CMK (cell line): ENCODE results near the gene LMAN2.
"Not testable (repeated sequence)": the region's sequence is repeated elsewhere in the genome, so short reads cannot be mapped to it uniquely, and the experiment has no call there.

Experiments
- DNase-seq: peaks from one replicate; pipeline ENCODE4 v3.0.0-alpha.2; 2010; ENCODE audit warnings: low read depth

Gene LMAN2

DNA sequence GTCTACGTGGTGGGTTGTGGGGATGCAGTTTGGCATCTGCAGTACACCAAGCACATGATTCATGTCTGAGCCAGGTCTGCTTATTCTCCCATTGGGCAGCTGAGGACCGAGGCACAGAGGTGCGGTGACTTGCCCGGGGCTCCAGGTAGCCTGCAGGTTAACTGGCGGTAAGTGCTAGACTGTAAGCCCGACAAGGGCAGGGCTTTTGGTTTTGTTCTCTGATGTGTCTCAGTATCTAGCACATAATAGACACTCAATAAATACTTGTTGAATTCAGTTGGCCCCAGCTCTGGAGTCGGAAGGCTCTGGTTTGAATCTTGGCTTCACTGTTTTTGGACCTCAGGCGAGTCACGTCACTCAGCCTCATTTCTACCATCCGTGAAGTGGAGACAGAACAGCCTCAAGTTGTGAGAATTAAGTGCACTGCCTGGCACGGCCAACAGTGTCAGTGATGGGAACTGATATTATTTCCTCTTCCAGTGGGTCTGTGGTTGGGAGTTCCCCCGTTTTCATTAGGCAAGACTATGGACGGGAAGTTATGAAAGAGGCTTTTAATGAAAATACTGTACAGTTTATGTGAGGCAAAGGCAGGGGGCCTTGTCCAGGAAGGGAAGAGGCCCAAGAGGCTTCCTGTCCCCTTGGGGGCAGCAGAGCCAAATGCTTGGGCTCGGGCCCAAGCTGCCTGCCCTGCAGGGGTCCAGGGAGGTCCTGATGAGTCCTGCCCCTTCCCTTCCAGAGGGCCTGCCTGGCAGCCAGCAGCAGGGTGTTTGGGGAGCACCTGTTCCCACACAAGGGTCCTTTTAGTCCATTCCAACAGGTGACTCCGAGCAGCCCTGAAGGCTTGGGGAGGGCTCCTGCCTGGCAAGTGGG lies 44.6 kb downstream of the LMAN2 start:
- DNase-seq: no peak

DNA sequence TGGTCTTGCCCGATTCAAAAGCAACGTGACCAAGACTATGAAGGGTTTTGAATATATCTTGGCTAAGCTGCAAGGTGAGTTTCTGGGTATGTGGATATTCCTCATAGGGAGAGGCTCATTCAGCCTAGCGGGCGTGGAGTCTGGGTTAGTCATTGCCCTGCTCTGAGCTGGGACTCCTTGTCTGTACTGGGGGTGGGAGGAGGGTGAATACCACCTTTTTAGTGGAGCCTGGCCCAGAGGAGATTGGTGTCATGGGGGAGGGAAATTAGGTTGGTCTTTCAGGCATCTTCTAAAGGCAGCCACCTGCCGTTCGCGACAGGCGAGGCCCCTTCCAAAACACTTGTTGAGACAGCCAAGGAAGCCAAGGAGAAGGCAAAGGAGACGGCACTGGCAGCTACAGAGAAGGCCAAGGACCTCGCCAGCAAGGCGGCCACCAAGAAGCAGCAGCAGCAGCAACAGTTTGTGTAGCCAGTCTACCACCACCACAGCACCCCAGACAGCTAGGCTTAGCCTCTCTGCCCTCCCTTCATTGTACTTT lies 45.3 kb downstream of the LMAN2 start:
- DNase-seq: not testable (repeated sequence)

DNA sequence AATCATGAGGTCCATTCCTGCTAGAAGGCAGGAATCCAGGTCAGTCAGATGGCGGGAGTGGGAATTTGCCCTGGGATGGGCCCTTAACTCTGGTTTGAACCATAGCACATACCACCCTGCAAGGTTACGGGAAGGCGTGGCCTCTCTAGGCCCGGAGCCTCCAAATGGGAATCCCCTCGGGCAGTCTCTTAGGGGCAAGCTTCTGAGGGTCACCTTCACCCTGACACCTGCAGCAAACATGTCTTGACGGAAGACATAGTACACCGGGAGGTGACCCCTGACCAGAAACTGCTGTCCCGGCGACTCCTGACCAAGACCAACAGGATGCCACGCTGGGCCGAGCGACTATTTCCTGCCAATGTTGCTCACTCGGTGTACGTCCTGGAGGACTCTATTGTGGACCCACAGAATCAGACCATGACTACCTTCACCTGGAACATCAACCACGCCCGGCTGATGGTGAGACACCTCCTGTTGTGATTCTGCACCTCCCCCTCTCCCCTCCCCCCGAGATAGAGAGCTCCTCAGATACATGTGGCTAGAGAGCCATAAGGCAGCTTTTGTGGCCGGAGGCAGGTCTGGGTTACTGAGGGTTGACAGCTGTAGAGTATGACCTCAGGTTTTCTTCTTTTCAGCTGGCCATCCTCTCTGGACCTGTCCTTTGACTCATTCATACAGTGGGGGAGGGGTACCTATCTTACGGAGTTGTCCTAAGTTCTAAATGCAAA lies 46.9 kb downstream of the LMAN2 start:
- no peak for DNase-seq

DNA sequence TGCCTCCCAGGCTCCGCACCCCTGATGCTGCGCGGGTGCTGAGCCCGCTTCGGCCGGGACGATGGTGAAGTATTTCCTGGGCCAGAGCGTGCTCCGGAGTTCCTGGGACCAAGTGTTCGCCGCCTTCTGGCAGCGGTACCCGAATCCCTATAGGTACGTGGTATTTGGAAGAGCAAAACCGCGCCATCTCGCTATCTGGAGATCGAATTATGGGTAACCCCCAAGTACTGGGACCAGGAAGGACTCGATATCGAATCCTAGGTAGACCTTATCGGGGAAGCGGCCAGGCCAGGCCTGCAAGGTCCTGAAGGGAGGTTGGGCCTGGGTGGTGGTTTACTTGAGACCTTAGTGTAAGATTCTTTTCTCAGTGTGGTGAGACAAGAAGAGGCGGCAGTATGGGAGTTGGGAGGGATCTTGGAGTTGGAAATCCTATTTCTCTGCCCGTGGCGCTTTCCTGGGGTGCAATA lies 47.5 kb downstream of the LMAN2 start:
- DNase-seq: no peak

DNA sequence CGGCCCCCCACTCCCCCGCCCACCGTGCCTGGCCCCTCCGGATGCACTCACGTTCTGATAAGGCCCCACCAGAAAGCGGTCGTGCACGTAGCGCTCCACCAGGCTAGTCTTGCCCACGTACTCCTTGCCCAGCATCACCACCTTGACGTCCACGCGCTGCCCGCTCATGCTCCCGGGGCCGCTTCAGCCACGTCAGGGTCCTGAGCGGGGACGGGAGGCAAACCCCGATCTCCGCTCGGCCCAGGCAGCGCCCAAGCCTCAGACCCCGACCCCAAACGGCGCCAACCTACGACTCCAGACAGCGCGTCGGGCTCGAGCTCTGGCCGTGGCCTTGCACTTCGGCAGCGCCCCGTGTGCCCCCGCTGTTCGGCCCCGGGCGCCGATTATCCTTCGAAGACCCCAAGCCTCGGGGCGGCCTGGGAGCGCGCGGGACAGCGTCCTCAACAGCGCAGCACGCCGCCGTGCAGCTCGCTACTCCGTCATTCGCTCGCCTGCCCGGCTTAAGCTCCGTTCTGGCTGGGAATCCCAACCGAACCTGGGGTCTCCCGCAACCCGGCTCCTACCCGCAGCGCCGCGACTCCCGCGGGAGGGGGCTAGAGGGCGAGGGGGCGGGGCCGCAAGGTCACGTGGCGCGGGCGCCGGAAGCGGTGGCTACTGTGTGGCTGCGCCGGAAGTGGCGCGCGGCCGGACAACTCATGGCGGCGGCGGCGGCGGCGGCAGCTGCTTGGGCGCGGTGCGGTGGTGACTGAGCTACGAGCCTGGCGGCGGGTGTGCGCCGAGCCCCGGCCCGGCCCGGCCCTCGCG lies 48.1 kb downstream of the LMAN2 start, which contains the start of the genes PRELID1 and RAB24:
TSS of gene PRELID1 (plus strand) at position 679 of the 804 bp plus-strand sequence. CDS start 187 bp downstream, outside the sequence.
TSS of gene RAB24 (minus strand) at position 599 of the 804 bp plus-strand sequence. CDS start at position 168, 431 bp downstream.
- no peak for DNase-seq

DNA sequence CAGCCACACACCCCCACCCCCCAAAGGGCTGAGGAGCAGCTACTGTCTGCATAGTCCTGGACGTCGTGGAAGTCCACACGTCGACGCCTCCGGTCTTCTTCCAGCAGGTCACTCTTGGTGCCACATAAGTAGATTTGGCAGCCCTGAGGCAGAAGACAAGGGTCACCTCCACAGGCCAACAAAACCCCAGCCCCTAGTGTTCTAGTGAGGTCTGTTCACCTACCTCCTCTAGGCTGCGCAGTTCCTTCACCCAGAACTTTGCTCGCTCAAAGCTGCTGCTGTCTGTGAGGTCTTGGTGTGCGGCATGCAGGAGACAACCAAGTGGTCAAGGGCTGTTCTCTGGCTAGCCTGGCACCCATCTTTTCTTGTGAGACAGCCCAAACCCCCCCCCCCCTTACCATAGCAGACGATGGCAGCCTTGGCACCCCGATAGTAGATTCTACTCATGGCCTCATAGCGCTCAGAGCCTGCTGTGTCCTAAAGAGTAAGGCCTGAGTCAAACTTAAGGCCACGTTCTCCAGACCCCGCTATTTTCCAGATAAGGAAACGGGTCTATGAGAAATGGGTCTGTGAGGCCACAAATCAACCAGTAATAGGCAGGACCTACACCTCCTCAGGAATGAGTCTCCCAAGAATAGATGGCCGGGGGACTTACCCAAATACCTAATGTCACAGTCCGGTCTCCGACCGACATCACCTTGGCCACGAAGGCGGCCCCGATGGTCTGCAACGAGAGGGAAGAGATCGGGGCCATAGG lies 48.9 kb downstream of the LMAN2 start:
- no peak for DNase-seq

DNA sequence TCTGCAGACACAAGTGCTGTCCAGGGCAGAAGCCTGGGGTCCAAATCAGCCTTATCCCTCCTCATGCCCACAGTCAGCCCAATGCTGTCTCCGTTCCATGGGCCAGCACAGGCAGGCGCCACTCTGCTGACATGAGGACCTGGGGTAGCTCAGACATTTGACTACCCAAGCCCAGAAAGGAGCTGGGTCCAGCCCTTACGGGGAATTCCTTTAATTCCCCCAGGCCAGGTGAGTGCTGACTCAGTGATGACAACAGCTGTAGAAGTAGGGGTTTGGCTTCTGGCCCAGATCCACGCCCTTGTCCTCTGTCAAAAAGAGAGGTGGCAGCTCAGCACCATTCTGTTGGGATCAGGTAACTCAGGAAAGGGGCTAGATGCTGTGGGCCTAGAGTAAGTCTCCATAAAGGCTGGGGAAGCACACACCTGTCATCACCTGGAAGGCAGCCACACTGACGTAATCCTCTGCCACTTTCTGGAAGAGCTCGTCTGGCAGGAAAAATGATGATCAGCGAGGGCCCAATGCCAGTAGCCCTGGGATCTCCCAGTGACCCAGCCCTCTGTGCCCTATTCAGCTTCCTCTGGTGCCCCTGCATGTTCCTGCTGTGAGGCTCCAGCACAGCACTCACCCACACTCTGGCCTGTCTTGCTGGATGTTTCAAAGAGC lies 49.8 kb downstream of the LMAN2 start:
- DNase-seq: no peak

DNA sequence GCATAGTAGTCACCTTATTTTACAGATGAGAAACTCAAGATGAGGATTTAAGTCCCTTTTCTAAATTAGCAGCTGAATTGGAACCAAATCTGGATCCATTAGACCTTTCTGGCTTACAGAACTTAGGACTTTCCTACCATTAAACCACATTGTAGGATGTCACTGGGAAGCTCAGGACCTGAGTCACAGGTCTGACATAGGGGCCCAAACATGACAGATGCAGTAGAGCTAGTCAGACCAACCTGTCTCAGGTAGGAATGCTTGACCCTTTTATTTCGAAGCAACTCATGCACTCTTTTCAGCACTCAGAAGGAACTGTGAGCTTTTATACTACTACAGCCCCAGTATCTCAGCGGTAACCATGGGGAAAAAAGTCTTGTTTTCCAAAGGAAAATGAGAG lies 50.5 kb downstream of the LMAN2 start:
- no peak for DNase-seq

DNA sequence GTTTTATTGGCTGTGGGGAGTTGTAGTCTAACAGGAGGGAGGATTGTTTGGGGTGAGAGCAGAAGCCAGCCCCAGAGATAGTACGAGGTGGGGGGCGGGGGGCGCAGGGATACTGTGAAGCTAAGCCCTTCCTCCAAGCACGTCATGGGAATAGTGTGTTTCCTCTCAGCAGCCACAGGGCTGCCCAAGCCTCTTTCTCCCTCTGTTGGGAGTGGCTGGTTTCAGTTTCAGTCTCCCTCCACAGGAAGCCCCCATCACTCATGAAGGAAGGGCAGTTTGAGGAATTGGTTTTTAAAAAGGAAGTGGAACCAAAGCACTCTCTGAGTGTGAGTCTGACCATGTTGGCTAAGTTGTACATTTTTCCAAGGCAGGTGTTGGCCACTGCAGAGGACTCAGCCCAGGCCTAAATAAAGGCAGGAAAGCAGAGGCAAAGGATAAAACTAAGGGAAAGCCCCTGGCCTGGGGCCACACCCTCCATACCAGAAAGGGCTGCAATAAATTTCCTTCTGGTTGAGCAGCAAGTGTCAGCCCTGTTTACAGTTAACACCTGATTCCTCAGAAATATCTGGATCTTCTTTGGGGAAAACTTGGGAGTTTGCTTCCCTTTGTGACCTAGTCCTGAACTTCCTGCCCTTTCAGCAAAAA lies 51.1 kb downstream of the LMAN2 start:
- peak; percentile 76 for DNase-seq

DNA sequence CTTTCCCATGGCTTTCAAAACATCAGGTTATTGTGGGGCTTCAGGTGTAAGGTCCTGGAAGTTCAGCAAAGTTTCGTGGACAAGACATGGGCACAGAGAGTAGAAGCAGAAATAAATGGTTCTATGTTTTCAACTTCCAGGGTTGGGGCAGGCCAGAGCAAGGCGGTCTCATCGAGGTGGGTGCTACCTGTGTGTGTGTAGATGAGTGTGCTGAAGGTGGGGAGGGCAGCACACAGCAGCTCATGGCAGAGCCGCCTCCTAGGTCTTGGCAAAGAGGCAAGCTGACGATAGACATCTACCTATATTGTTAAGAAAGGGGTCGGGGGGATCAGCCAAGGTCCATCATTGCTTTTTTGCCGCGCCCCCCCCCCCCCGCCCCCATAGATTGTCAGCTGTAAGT lies 51.8 kb downstream of the LMAN2 start:
- DNase-seq: no peak

DNA sequence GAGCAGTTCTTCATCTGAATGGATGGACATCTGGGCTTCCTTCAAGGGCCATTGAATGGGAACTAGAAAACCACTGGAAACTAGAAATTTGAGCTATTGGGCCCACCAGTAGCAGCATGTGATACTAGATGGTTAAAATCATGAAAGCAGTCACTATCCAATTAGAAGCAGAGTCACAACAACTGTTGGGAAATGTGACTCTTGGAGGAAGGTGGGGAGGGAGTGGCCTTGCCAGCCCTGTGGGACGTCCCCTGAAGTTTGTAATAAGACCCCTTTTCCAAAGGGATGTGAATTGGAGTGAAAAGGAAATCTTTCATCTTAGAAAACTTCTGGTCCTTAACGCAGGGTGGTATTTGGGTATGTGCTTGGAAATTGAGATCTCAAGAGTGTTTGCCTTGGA lies 53.5 kb downstream of the LMAN2 start:
- no peak for DNase-seq

DNA sequence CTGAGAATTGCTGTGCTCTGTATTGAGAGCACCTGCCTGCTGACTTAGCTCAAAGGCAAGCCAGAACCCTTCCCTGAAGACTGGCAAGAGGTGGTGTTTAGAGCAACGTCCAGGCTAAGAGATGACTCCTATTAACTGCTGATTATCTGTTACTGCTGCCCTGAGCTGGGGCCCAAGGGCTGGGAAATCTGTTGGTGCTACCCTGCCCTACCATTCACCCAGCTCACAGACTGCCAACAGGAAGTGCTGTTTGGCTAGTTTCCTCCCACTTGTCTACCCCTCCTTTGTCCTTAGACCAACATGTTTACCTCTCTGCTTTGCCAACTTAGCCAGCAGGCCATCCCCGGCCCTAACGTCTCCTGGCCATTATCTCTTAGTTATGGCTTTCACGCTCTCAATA lies 54.9 kb downstream of the LMAN2 start:
- DNase-seq: no peak

DNA sequence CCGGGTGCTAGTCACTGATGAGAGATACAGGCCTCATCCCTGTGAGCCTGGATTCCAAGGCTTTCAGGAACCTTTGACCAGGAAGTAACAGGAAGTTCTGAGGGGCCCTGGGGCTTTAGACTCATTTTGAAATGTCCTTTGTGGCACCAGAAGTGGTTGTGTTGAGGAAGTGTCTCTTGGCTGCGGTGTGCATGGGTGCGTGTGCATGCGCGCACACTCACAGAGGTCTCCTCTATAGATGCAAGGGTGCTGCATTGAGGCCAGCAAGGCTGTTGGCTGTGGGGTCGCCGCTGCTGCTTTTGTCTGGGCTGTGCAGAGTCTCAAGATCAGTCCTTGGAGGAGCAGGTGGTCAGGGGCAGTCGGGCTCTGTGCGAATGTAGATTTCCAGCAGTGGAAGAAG lies 55.5 kb downstream of the LMAN2 start:
- no peak for DNase-seq

DNA sequence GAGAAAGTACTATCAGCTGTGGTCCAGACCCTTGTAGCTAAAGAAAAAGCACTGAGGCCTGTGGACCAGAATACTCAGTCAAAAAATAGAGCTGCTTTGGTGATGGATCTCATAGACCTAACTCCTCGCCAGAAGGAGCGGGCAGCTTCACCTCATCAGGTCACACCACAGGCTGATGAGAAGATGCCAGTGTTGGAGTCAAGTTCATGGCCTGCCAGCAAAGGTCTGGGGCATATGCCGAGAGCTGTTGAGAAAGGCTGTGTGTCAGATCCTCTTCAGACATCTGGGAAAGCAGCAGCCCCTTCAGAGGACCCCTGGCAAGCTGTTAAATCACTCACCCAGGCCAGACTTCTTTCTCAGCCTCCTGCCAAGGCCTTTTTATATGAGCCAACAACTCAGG lies 56.8 kb downstream of the LMAN2 start:
- DNase-seq: no peak

DNA sequence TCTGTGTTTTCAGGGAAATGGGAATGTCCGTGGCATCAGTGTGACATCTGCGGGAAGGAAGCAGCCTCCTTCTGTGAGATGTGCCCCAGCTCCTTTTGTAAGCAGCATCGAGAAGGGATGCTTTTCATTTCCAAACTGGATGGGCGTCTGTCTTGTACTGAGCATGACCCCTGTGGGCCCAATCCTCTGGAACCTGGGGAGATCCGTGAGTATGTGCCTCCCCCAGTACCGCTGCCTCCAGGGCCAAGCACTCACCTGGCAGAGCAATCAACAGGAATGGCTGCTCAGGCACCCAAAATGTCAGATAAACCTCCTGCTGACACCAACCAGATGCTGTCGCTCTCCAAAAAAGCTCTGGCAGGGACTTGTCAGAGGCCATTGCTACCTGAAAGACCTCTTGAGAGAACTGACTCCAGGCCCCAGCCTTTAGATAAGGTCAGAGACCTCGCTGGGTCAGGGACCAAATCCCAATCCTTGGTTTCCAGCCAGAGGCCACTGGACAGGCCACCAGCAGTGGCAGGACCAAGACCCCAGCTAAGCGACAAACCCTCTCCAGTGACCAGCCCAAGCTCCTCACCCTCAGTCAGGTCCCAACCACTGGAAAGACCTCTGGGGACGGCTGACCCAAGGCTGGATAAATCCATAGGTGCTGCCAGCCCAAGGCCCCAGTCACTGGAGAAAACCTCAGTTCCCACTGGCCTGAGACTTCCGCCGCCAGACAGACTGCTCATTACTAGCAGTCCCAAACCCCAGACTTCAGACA lies 57.5 kb downstream of the LMAN2 start:
- DNase-seq: no peak

DNA sequence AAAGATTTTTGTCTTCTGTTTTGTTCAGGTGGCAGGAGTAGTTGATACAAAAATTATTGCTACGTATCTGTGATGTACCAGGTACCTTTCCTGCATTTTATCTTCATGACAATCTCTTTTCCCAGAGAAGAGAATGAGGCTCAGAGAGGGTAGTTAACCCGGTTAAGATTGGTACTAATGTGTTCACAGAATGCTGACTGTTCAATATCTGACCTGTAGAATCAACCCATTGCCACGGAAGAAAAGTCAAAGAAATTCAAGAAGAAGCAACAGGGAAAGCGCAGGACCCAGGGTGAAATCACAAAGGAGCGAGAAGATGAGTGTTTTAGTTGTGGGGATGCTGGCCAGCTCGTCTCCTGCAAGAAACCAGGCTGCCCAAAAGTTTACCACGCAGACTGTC lies 59.7 kb downstream of the LMAN2 start:
- no peak for DNase-seq

DNA sequence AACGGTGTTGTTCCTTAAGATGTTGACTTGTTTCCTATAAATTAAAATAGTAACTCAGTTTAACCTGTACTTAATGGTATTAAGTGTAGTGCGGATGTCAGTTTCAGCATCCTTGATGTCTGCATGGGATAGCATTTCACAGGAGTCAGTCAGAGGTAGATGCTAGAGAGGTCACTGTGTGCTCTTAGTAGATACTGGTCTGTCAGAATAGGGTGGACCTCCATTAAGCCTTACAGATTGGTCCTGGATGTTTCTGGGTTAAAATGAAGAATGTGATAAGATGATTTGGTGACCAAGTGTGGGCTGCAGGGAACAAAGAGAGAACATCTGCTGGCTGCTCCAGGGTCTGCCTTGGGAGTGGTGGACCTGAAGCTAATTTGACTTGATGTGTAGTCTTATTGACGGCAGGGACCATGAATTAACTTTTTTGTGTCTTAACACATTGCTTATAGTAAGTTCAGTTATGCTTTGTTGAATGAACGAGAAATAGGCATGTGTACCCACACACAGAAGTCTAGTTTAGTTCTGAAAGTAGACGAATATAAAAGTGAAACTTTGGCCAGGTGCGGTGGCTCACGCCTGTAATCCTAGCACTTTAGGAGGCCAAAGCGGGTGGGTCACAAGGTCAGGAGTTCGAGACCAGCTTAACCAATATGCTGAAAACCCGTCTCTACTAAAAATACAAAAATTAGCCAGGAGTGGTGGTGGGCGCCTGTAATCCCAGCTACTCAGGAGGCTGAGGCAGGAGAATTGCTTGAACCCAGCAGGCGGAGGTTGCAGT lies 60.5 kb downstream of the LMAN2 start:
- no peak for DNase-seq

DNA sequence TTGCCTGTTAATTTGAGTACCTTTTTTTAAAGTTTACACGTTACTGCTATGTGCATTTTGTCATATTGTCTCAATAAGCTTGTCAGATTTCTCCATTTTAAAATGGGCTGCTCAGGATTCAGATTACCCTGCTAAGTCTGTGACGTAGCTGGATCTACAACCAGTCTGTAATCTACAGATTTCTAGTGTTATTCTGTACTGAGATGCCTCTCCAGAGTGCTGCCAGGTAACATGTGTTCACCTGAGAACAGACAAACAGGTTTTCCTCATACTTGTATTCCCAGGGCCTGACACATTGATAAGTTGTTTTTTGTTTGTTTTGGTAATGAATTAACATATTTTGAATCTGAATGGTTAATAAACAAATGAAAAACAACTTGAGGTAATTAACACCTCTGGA lies 63.3 kb downstream of the LMAN2 start:
- no peak for DNase-seq
